Activated B cell treated with CpG ODN at 0.5 μM for 24 hours (primary cell): Measurements from ENCODE around the gene EIPR1. TPM values are rescaled to one million over a fixed set of nuclear protein-coding genes. Genes with fewer than 3 reads are reported as not detected.
A peak's percentile ranks its signal among the peaks of the same experiment; 100 is the strongest.

Experiments used
- ATAC-seq: fragments of 200-7000 bp; cut with Tn5 transposase; one replicate; pipeline ENCODE4 v1.10.0; 2021; ENCODE audit warnings: low read depth, mild to moderate bottlenecking, moderate library complexity
- CTCF ChIA-PET: fragments of 350-600 bp; sonication (Branson Sonifier 250); formaldehyde crosslinking; loops from one replicate; lab custom pipeline; 2021; ENCODE audit warnings: antibody characterized with exemption; lab: Charles Lee
- POLR2A ChIA-PET: fragments of 350-600 bp; sonication (Branson Sonifier 250); formaldehyde crosslinking; loops from one replicate; lab custom pipeline; 2021; ENCODE audit warnings: antibody characterized with exemption; lab: Charles Lee
- DNase-seq: peaks from one replicate; pipeline ENCODE4 v3.0.0; 2022
- H3K27ac Mint-ChIP-seq: one replicate; pipeline ENCODE4 v1.8.0; 2020; ENCODE audit warnings: mixed read lengths
- H3K27me3 Mint-ChIP-seq: one replicate; pipeline ENCODE4 v1.8.0; 2021; ENCODE audit warnings: mixed read lengths
- H3K36me3 Mint-ChIP-seq: one replicate; pipeline ENCODE4 v1.8.0; 2021; ENCODE audit warnings: low read depth, mixed read lengths
- H3K4me1 Mint-ChIP-seq: one replicate; pipeline ENCODE4 v1.8.0; 2021; ENCODE audit warnings: mixed read lengths
- H3K4me3 Mint-ChIP-seq: one replicate; pipeline ENCODE4 v1.8.0; 2020; ENCODE audit warnings: mild to moderate bottlenecking, mixed read lengths
- H3K9me3 Mint-ChIP-seq: one replicate; pipeline ENCODE4 v1.8.0; 2020; ENCODE audit warnings: mixed read lengths
- intact Hi-C: fragments of 100-400 bp; cut with micrococcal nuclease; formaldehyde crosslinking; loops from one replicate; pipeline ENCODE4 v1.15.1; 2024
- total RNA-seq: library from RNA; stranded (reverse); gene quantifications from 2 replicates; pipeline ENCODE4 v1.2.3, GENCODE V29; 2022
- TF ChIP-seq, protein P1 (sequence below): fragments of 200-600 bp; IDR thresholded peaks from one replicate; pipeline ENCODE4 v1.8.0; 2022; ENCODE audit warnings: antibody characterized with exemption, mild to moderate bottlenecking

The EIPR1 gene
- total RNA-seq, 1 donor from 2014 or later = 36.3 TPM

- no peak for DNase-seq
- peaks cover 38% of the 10 kb centered on the region for H3K4me1 Mint-ChIP-seq
- POLR2A ChIA-PET = no interaction called here
- no peak for ATAC-seq
- H3K9me3 Mint-ChIP-seq = peaks cover 7% of the 10 kb centered on the region
- CTCF ChIA-PET = no interaction called here
- intact Hi-C loops = no loop called here
- H3K4me3 Mint-ChIP-seq = no peak overlapping the region
- TF ChIP-seq, protein P1, sequence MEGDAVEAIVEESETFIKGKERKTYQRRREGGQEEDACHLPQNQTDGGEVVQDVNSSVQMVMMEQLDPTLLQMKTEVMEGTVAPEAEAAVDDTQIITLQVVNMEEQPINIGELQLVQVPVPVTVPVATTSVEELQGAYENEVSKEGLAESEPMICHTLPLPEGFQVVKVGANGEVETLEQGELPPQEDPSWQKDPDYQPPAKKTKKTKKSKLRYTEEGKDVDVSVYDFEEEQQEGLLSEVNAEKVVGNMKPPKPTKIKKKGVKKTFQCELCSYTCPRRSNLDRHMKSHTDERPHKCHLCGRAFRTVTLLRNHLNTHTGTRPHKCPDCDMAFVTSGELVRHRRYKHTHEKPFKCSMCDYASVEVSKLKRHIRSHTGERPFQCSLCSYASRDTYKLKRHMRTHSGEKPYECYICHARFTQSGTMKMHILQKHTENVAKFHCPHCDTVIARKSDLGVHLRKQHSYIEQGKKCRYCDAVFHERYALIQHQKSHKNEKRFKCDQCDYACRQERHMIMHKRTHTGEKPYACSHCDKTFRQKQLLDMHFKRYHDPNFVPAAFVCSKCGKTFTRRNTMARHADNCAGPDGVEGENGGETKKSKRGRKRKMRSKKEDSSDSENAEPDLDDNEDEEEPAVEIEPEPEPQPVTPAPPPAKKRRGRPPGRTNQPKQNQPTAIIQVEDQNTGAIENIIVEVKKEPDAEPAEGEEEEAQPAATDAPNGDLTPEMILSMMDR = no peak
- no peaks in the 10 kb centered on the region for H3K27me3 Mint-ChIP-seq
- H3K36me3 Mint-ChIP-seq = peaks cover 10% of the 10 kb centered on the region
- no peak overlapping the region for H3K27ac Mint-ChIP-seq
These were observed 229.7 kb downstream of the EIPR1 start for GRCh38 chr2:3147651-3148530.

DNA sequence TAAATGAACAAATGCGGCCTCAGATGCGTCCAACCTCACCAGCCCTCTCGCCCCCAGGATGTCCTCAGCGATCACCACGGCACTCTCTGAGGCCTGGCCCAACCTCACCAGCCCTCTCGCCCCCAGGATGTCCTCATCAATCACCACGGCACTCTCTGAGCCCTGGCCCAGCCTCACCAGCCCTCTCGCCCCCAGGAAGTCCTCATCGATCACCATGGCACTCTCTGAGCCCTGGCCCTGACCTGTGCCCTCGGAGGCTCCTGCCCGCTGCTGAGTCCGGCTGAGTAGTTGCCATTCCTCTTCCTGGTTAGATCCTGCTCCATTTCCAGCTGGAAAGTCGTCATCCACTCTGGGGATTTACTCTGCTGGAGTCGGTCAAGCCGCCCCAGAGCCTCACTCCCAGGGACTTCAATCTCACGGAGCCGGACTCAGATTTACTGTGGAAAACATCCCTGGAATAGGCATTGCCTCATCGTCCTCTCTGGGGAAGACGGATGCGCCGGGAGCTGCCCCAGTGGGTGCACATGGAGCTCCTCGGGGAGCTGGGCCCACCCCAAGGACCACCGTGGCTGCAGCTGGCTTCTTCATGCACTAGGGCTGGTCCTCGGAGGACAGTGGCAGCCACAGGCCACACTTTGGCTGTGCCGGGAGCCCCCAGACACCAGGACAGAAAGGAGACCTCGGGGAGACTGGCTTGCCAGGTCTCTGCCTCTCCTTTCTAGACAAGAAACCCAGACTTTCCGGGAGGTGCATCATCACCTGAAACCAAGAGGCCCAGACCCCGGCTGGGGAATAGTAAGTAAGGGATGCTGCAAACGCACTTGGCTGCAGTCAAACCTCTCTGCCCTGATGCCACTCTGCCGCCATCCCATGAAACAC is 230.6 kb downstream of the EIPR1 start:
- TF ChIP-seq, protein P1 = no peak
- peaks cover 7% of the 10 kb centered on the region for H3K36me3 Mint-ChIP-seq
- DNase-seq (no peak), ATAC-seq (no peak)
- no peaks in the 10 kb centered on the region for H3K27me3 Mint-ChIP-seq
- no peak overlapping the region for H3K4me3 Mint-ChIP-seq
- ChIA-PET POLR2A (no interaction called here), CTCF (no interaction called here)
- H3K9me3 Mint-ChIP-seq = peaks cover 7% of the 10 kb centered on the region
- no peak overlapping the region for H3K27ac Mint-ChIP-seq
- peaks cover 33% of the 10 kb centered on the region for H3K4me1 Mint-ChIP-seq
- intact Hi-C loops = no loop called here

DNA sequence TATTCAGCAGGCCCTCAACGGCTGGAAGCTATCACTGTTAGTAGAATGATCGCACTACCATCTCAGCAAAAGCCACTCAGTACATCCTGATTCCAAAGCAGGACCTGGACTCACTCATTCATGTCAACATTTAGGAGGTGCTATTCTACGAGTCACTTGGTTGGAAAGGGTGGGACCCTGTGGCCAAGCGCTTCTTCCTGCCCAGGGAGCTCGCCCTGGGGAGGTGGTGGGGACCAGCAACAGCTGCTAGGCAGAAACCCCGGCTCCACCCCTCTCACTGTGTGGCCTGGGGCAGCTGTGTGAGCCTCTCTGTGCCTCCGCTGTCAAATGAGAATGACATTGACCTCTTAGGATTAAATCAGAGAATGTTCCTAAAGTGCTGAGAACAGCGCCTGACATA is 231.4 kb downstream of the EIPR1 start:
- intact Hi-C loops = no loop called here
- Mint-ChIP-seq H3K36me3 (peaks cover 6% of the 10 kb centered on the region), H3K27ac (no peak overlapping the region), H3K4me3 (no peak overlapping the region), H3K9me3 (peaks cover 4% of the 10 kb centered on the region), H3K4me1 (peaks cover 25% of the 10 kb centered on the region), H3K27me3 (no peaks in the 10 kb centered on the region)
- no peak for DNase-seq
- CTCF ChIA-PET = no interaction called here
- no peak for ATAC-seq
- POLR2A ChIA-PET = no interaction called here
- TF ChIP-seq, protein P1 = no peak

GRCh38 chr2:3145471-3146021 is 232.1 kb downstream of the EIPR1 start:
- Mint-ChIP-seq H3K4me1 (peaks cover 19% of the 10 kb centered on the region), H3K27ac (no peak overlapping the region), H3K36me3 (peaks cover 2% of the 10 kb centered on the region), H3K4me3 (no peak overlapping the region), H3K9me3 (no peaks in the 10 kb centered on the region), H3K27me3 (no peaks in the 10 kb centered on the region)
- intact Hi-C loops = no loop called here
- POLR2A ChIA-PET = no interaction called here
- TF ChIP-seq, protein P1 = no peak
- CTCF ChIA-PET = no interaction called here
- DNase-seq (no peak), ATAC-seq (peak; percentile 21)

DNA sequence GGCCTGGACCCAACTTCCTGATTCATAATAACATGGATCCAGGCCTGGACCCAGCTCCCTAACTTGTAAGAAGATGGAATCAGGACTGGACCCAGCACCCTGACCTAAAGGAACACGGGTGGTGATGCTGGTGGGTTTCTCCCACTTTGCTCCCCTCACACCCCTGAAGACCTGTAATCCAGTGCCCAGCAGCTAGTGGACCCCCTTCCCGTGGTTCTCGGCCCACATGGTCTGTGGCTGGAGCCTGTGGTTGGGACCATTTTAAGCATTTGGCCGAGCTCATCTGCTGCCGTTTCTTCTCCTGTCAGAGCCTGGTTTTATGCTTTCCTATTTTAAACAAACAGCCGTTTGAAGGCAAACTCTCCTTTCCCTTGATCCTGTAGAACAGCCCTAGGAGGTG is 232.8 kb downstream of the EIPR1 start:
- CTCF ChIA-PET = no interaction called here
- POLR2A ChIA-PET = no interaction called here
- peaks cover under 1% of the 10 kb centered on the region for H3K36me3 Mint-ChIP-seq
- H3K4me3 Mint-ChIP-seq = no peak overlapping the region
- intact Hi-C loops = no loop called here
- H3K27ac Mint-ChIP-seq = no peak overlapping the region
- TF ChIP-seq, protein P1 = no peak
- H3K9me3 Mint-ChIP-seq = no peaks in the 10 kb centered on the region
- H3K4me1 Mint-ChIP-seq = peaks cover 16% of the 10 kb centered on the region
- H3K27me3 Mint-ChIP-seq = no peaks in the 10 kb centered on the region
- DNase-seq = no peak
- ATAC-seq = no peak
